Measurements from ENCODE around the gene EMP1. TPM values are rescaled to one million over a fixed set of nuclear protein-coding genes. Genes with fewer than 3 reads are reported as not detected.

EMP1 gene
- total and polyA plus RNA-seq, 9 of the 15 experiments (the other 6 are each of a cell fraction or from before 2014, with no cell fraction given) = 0.10 to 0.60 TPM; not detected in 7

DNA sequence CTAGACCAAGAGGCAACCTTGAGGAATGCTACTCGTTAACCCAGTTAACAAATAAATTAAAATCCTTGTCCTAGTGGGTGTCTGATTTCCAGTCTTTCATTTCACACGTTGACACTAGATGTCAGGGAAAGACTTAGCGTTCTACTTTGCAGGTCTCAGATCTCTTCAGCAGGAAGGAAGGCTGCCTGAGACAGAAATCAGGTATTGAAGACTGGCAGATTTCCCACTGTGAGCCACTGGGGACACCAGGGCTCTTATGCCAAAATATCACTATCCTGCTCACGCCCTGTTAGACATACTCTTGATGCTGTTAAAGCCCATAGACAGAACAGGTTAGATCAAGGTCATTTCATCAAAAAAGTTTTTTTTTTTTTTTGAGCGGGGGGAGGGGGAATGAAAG lies 33.0 kb downstream of the EMP1 start:
- H4K20me1 ChIP-seq (replicated peaks; ENCODE audit: control insufficient read depth, insufficient read depth, low read length) = no peaks in the 10 kb centered on the region
- ChIA-PET POLR2A (no interaction called here), CTCF (ENCODE audit: low intra/inter-chr PET ratio) (no interaction called here)
- in situ Hi-C loops (cut with MboI) = no loop called here
- FAIRE-seq (no peak), DNase-seq (ENCODE audit: extremely low read depth in 1 of 4, low spot score in 3 of 4) (no peak), ATAC-seq (no peak)
- H3K36me3 ChIP-seq (ENCODE audit: control insufficient read depth, insufficient read depth, low read length) = no peaks in the 10 kb centered on the region
- H3K4me3 ChIP-seq = no peak overlapping the region
- no peak overlapping the region for H3K27ac ChIP-seq (ENCODE audit: extremely low read depth, low read depth, low read length)
- WGBS (ENCODE audit: insufficient coverage, low coverage, missing lambda C conversion rate) = 0% methylated on average over 5 of the region's 5 CpGs
- no peaks in the 10 kb centered on the region for H3K9me3 ChIP-seq (replicated peaks; ENCODE audit: control insufficient read depth, insufficient read depth, low read depth, low read length)
- TF ChIP-seq EGR1 (conservative IDR thresholded peaks at IDR 0.05) (no peak), ZNF740 (CRISPR knock-in tag; IDR thresholded peaks at IDR 0.05) (no peak), ZNF740 (tag; IDR thresholded peaks at IDR 0.05) (no peak), TFAP4 (CRISPR knock-in tag; IDR thresholded peaks at IDR 0.05; ENCODE audit: borderline replicate concordance) (no peak), CTCF (IDR thresholded peaks at IDR 0.05 in 2 of 3, conservative IDR thresholded peaks at IDR 0.05 in 1 of 3; ENCODE audit: insufficient read depth in 2 of 3, low read depth in 1 of 3, low read length in 3 of 3) (no peak), KDM5B (IDR thresholded peaks at IDR 0.05; ENCODE audit: insufficient replicate concordance, low read depth, low read length) (no peak), ARHGAP35 (IDR thresholded peaks at IDR 0.05; ENCODE audit: partially characterized antibody) (no peak), BRF1 (IDR thresholded peaks at IDR 0.05; ENCODE audit: borderline replicate concordance, extremely low read depth, insufficient read length) (no peak), PCBP1 (IDR thresholded peaks at IDR 0.05; ENCODE audit: low read depth, low read length, poor library complexity, severe bottlenecking) (no peak), MBD2 (IDR thresholded peaks at IDR 0.05; ENCODE audit: borderline replicate concordance, low read depth) (no peak), ZNF830 (CRISPR knock-in tag; IDR thresholded peaks at IDR 0.05) (no peak), CHD1 (IDR thresholded peaks at IDR 0.05; ENCODE audit: low read length) (no peak), FOXM1 (IDR thresholded peaks at IDR 0.05; ENCODE audit: low read depth) (no peak), FOXM1 (CRISPR knock-in tag; IDR thresholded peaks at IDR 0.05; ENCODE audit: low read depth) (no peak), NR1H2 (CRISPR knock-in tag; IDR thresholded peaks at IDR 0.05) (no peak), CHD2 (IDR thresholded peaks at IDR 0.05; ENCODE audit: low read depth, low read length) (no peak)
- TF ChIP-seq, protein P1, sequence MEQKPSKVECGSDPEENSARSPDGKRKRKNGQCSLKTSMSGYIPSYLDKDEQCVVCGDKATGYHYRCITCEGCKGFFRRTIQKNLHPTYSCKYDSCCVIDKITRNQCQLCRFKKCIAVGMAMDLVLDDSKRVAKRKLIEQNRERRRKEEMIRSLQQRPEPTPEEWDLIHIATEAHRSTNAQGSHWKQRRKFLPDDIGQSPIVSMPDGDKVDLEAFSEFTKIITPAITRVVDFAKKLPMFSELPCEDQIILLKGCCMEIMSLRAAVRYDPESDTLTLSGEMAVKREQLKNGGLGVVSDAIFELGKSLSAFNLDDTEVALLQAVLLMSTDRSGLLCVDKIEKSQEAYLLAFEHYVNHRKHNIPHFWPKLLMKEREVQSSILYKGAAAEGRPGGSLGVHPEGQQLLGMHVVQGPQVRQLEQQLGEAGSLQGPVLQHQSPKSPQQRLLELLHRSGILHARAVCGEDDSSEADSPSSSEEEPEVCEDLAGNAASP (IDR thresholded peaks at IDR 0.05) = no peak
- intact Hi-C loops (cut with micrococcal nuclease) = no loop called here
- H3K9me1 ChIP-seq (ENCODE audit: control insufficient read depth, insufficient read depth, low read length) = no peaks in the 10 kb centered on the region
- no peak overlapping the region for H3K4me2 ChIP-seq (ENCODE audit: insufficient read depth, low read length)
- BruUV-seq (replicated peaks) = no TSS peak
- no peak overlapping the region for H3K9ac ChIP-seq (ENCODE audit: insufficient read depth in 1 of 2, low read depth in 2 of 2, low read length in 2 of 2)
- no peaks in the 10 kb centered on the region for H3K27me3 ChIP-seq (ENCODE audit: control insufficient read depth in 2 of 2, insufficient read depth in 2 of 2, low read length in 2 of 2)
- H2AFZ ChIP-seq (ENCODE audit: low read depth, low read length) = no peak overlapping the region
- no peaks in the 10 kb centered on the region for H3K79me2 ChIP-seq (ENCODE audit: control insufficient read depth, insufficient read depth, low read length)
- no peaks in the 10 kb centered on the region for H3K4me1 ChIP-seq (replicated peaks in 1 of 2; ENCODE audit: control insufficient read depth in 2 of 2, insufficient read depth in 2 of 2, low read length in 2 of 2)
